OCI-LY3 (cell line): ENCODE measurements around the gene FKBP2.

ENCODE experiments used
- H2AFZ ChIP-seq: fragments of 200-600, 300-600 bp; shearing (Covaris generic); 2 replicates; pipeline ENCODE4 v1.6.0; 2014; ENCODE audit warnings: antibody characterized with exemption, low read depth, low read length
- H3K27ac ChIP-seq: fragments of 200-600, 300-600 bp; sonication (generic); 2 replicates; pipeline ENCODE4 v1.5.1; 2014; ENCODE audit warnings: mild to moderate bottlenecking, low read length, moderate library complexity, mixed read lengths
- H3K27me3 ChIP-seq: fragments of 200-600, 300-600 bp; sonication (generic); 2 replicates; pipeline ENCODE4 v1.6.1; 2014; ENCODE audit warnings: low read depth, low read length, mixed read lengths
- H3K36me3 ChIP-seq: fragments of 200-600, 300-600 bp; sonication (generic); replicated peaks from 2 replicates; pipeline ENCODE3; 2014; ENCODE audit warnings: low read depth, low read length, mixed read lengths
- H3K4me1 ChIP-seq: fragments of 300-600, 200-600 bp; sonication (generic); 2 replicates; pipeline ENCODE4 v1.6.1; 2014; ENCODE audit warnings: low read length, mixed read lengths
- H3K4me2 ChIP-seq: fragments of 200-600, 300-600 bp; sonication (generic); 2 replicates; pipeline ENCODE4 v1.6.1; 2014; ENCODE audit warnings: low read length, mixed read lengths
- H3K4me3 ChIP-seq: fragments of 300-600, 200-600 bp; sonication (generic); 2 replicates; pipeline ENCODE4 v1.5.1; 2014; ENCODE audit warnings: antibody characterized with exemption, mild to moderate bottlenecking, low read length, moderate library complexity
- H3K79me2 ChIP-seq: fragments of 300-600, 200-600 bp; shearing (Covaris generic); 2 replicates; pipeline ENCODE4 v1.6.1; 2014; ENCODE audit warnings: mild to moderate bottlenecking, low read length, mixed read lengths
- H3K9ac ChIP-seq: fragments of 300-600, 200-600 bp; shearing (Covaris generic); 2 replicates; pipeline ENCODE4 v1.6.0; 2014; ENCODE audit warnings: mild to moderate bottlenecking, low read length, moderate library complexity
- H3K9me3 ChIP-seq: fragments of 200-600, 300-600 bp; shearing (Covaris generic); 2 replicates; pipeline ENCODE4 v1.6.1; 2014; ENCODE audit warnings: low read length, mixed read lengths; ENCODE audit not compliant: insufficient read depth
- H4K20me1 ChIP-seq: fragments of 200-600, 300-600 bp; sonication (generic); 2 replicates; pipeline ENCODE4 v1.6.1; 2016; ENCODE audit warnings: low read length, mixed read lengths; ENCODE audit not compliant: insufficient read depth
- EZH2phosphoT487 ChIP-seq: fragments of 200-600 bp; shearing (Covaris generic); IDR thresholded peaks from 2 replicates; pipeline ENCODE4 v1.6.1; 2018; ENCODE audit warnings: antibody characterized with exemption, mixed run types, low read depth
- TF ChIP-seq, protein P1 (sequence below): fragments of 200-600, 300-600 bp; sonication (generic); IDR thresholded peaks from 2 replicates; pipeline ENCODE4 v1.5.1; 2014; ENCODE audit warnings: antibody characterized with exemption, low read length, low read depth

The FKBP2 gene

DNA sequence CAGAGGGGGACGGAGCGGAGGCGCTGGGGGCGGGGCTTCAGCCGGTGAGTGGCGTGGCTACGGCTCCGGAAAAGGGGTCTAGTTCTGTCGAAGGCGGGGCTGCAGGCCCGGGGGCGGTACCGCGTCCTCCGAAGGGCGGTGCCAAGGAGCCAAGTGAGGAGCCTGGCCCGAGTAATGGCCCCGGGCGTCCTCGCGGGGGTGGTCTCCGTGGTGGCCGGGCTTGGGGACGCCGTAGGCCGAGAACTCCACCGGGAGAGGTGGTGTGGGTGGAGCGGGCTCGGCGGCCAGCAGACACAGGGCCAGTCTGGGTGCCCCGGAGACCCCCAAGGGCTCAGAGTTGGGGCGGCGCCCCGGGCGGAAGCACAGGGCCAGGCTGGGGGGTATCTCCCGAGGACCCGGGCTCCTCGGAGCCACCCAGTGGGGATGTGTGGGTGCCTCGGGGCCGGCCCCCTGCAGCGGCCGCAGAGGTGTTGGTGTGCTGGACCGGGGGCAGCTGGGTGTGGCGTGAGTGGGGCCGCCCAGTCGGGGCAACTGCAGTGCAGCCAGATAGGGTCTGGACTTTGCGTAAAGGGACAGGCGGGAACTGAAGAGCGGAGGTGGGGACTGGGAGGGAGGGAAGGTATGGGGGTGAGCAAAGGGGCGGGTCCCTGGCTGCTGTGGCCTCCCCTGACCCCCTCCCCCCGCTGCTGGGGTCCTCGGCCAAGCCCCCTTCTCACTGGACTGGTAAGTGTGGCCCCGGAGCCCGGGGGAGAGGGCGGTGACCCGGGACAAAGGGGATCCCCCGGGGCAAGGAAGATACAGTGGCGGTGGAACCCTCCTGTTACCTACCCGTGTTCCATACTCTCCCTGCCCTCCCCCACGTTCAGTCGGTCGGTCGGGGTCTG, 838 bp downstream of the FKBP2 start:
- 0 out of 2 replicates have a peak, but pooled peaks cover 3% of the 10 kb centered on the region for H4K20me1 ChIP-seq
- no peak overlapping the region for H2AFZ ChIP-seq
- H3K27ac ChIP-seq: peak overlapping the region; percentile 73
- peak overlapping the region; percentile 88 for H3K9ac ChIP-seq
- peaks cover 41% of the 10 kb centered on the region for H3K36me3 ChIP-seq
- H3K27me3 ChIP-seq: no peaks in the 10 kb centered on the region
- no peaks in the 10 kb centered on the region for H3K9me3 ChIP-seq
- H3K4me2 ChIP-seq: peak overlapping the region; percentile 89
- TF ChIP-seq, protein P1, sequence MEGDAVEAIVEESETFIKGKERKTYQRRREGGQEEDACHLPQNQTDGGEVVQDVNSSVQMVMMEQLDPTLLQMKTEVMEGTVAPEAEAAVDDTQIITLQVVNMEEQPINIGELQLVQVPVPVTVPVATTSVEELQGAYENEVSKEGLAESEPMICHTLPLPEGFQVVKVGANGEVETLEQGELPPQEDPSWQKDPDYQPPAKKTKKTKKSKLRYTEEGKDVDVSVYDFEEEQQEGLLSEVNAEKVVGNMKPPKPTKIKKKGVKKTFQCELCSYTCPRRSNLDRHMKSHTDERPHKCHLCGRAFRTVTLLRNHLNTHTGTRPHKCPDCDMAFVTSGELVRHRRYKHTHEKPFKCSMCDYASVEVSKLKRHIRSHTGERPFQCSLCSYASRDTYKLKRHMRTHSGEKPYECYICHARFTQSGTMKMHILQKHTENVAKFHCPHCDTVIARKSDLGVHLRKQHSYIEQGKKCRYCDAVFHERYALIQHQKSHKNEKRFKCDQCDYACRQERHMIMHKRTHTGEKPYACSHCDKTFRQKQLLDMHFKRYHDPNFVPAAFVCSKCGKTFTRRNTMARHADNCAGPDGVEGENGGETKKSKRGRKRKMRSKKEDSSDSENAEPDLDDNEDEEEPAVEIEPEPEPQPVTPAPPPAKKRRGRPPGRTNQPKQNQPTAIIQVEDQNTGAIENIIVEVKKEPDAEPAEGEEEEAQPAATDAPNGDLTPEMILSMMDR: no peak
- no peak for TF ChIP-seq EZH2phosphoT487
- peak overlapping the region; percentile 84 for H3K4me3 ChIP-seq
- H3K4me1 ChIP-seq: peaks cover 56% of the 10 kb centered on the region
- peaks cover 55% of the 10 kb centered on the region for H3K79me2 ChIP-seq

DNA sequence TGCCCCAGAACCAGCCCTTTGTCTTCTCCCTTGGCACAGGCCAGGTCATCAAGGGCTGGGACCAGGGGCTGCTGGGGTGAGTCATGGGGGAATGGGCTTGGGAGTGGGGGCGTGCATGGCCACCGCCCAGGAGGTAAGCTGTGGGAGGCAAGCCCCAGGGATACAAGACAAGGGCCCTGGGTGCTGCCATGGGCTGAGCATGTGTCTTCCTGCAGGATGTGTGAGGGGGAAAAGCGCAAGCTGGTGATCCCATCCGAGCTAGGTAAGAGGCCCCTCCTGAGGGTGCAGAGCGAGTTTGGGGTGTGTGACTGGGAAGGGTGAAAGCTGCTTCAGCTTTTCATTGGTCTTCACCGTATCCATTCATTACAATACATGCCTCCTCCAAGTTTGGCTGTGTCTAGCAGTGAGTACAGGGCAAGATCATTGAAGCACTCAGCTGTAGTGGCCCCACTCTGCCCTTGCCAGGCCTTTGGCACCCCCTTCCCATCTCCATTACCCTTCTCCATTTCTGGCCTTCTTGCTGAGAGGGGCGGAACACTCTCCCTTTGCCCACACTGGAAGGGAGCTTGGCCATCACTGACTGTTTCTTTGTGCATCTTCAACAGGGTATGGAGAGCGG, 2.5 kb downstream of the FKBP2 start:
- Histone ChIP-seq H3K9me3 (no peaks in the 10 kb centered on the region), H3K27ac (no peak overlapping the region), H3K9ac (no peak overlapping the region), H3K4me2 (peak overlapping the region; percentile 89), H3K27me3 (no peaks in the 10 kb centered on the region), H3K4me1 (peaks cover 50% of the 10 kb centered on the region), H2AFZ (no peak overlapping the region), H3K36me3 (peaks cover 29% of the 10 kb centered on the region), H3K79me2 (peaks cover 59% of the 10 kb centered on the region), H4K20me1 (0 out of 2 replicates have a peak, but pooled peaks cover 3% of the 10 kb centered on the region), H3K4me3 (no peak overlapping the region)
- TF ChIP-seq, protein P1: no peak
- TF ChIP-seq EZH2phosphoT487: no peak

- Histone ChIP-seq H3K27ac (no peak overlapping the region), H4K20me1 (0 out of 2 replicates have a peak, but pooled peaks cover 3% of the 10 kb centered on the region), H3K4me3 (no peak overlapping the region), H3K4me1 (peaks cover 42% of the 10 kb centered on the region), H2AFZ (no peak overlapping the region), H3K9me3 (no peaks in the 10 kb centered on the region), H3K27me3 (no peaks in the 10 kb centered on the region), H3K36me3 (peaks cover 22% of the 10 kb centered on the region), H3K4me2 (no peak overlapping the region), H3K9ac (no peak overlapping the region), H3K79me2 (peaks cover 59% of the 10 kb centered on the region)
- TF ChIP-seq EZH2phosphoT487: no peak
- TF ChIP-seq, protein P1: no peak
These were observed 3.2 kb downstream of the FKBP2 start for GRCh38 chr11:64244107-64244506.

DNA sequence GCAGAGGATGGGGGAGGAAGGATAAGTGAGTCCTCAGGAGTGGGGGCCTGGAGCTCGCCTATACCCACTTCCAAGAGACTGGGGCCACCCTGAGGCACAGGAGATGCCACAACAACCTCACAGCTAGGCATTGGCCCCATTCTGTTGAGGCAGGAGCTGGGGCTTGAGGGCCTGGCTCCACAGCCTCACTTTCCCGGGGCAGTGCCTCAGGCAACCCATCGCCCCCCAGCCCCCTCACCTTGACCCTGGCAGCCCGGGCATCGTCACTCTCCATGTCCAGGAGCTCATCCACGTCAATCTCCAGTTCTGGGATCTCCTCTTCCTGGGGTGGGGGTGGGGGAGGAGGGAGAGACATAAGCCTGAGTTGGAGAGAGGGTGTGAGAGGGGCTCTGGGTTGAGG, 4.1 kb downstream of the FKBP2 start:
- TF ChIP-seq EZH2phosphoT487: no peak
- TF ChIP-seq, protein P1: no peak
- peak overlapping the region; percentile 87 for H3K4me2 ChIP-seq
- peaks cover 19% of the 10 kb centered on the region for H3K36me3 ChIP-seq
- H4K20me1 ChIP-seq: 0 out of 2 replicates have a peak, but pooled peaks cover 3% of the 10 kb centered on the region
- H3K4me3 ChIP-seq: peak overlapping the region; percentile 97
- peak overlapping the region; percentile 78 for H3K27ac ChIP-seq
- H3K9me3 ChIP-seq: no peaks in the 10 kb centered on the region
- peak overlapping the region; percentile 100 for H3K9ac ChIP-seq
- peaks cover 59% of the 10 kb centered on the region for H3K79me2 ChIP-seq
- peaks cover 36% of the 10 kb centered on the region for H3K4me1 ChIP-seq
- no peaks in the 10 kb centered on the region for H3K27me3 ChIP-seq
- no peak overlapping the region for H2AFZ ChIP-seq
